HG03354 (cell line): ENCODE results near the gene ATP5PF.
"Not testable (repeated sequence)": the region's sequence is repeated elsewhere in the genome, so short reads cannot be mapped to it uniquely, and the experiment has no call there.

Experiments used
- ATAC-seq: cut with Tn5 transposase; IDR thresholded peaks from one replicate; pipeline ENCODE4 v1.9.1; 2021; ENCODE audit warnings: mild to moderate bottlenecking; ENCODE audit not compliant: unreplicated experiment, poor library complexity, severe bottlenecking

Gene ATP5PF

GRCh38 chr21:25734904-25735645 lies at the start of gene ATP5PF, which contains the start of gene GABPA:
TSS of gene ATP5PF (minus strand) at chr21:25734904. CDS start at chr21:25729794, 5,110 bp downstream.
TSS of gene GABPA (plus strand) at chr21:25734972. CDS start at chr21:25741599, 6,627 bp downstream.
- peak; percentile 89 for ATAC-seq

- not testable (repeated sequence) for ATAC-seq
Observed at GRCh38 chr21:25778126-25778875, 43.6 kb upstream of the ATP5PF start.

- no peak for ATAC-seq
Observed at GRCh38 chr21:25776440-25776839, 41.7 kb upstream of the ATP5PF start.

- no peak for ATAC-seq
Observed at GRCh38 chr21:25772686-25773085, 38.0 kb upstream of the ATP5PF start.

GRCh38 chr21:25767921-25768320 lies 33.2 kb upstream of the ATP5PF start:
- ATAC-seq, result no peak

- ATAC-seq, result no peak
Observed at GRCh38 chr21:25764065-25764464, 29.4 kb upstream of the ATP5PF start.

GRCh38 chr21:25760677-25761076 lies 26.0 kb upstream of the ATP5PF start:
- no peak for ATAC-seq

- ATAC-seq, result no peak
Observed at GRCh38 chr21:25760061-25760460, 25.4 kb upstream of the ATP5PF start.

- ATAC-seq, result no peak
Observed at GRCh38 chr21:25759573-25759972, 24.9 kb upstream of the ATP5PF start.

- no peak for ATAC-seq
Observed at GRCh38 chr21:25757531-25757930, 22.8 kb upstream of the ATP5PF start.

- ATAC-seq, result no peak
Observed at GRCh38 chr21:25756190-25756932, 21.7 kb upstream of the ATP5PF start.

GRCh38 chr21:25752416-25752815 lies 17.7 kb upstream of the ATP5PF start:
- no peak for ATAC-seq

- no peak for ATAC-seq
Observed at GRCh38 chr21:25750085-25750484, 15.4 kb upstream of the ATP5PF start.

GRCh38 chr21:25744854-25745253 lies 10.2 kb upstream of the ATP5PF start:
- ATAC-seq, result no peak

GRCh38 chr21:25742900-25743299 lies 8.2 kb upstream of the ATP5PF start:
- no peak for ATAC-seq

GRCh38 chr21:25737421-25737820 lies 2.7 kb upstream of the ATP5PF start:
- ATAC-seq, result no peak

- peak; percentile 18 for ATAC-seq
Observed at GRCh38 chr21:25735646-25736597, 1.2 kb upstream of the ATP5PF start.

- ATAC-seq, result no peak
Observed at GRCh38 chr21:25734654-25734903, 125 bp downstream of the ATP5PF start.

- ATAC-seq, result peak; percentile 16
Observed at GRCh38 chr21:25733859-25734653, 648 bp downstream of the ATP5PF start.
